K562 (cell line): ENCODE data around the gene FREM1. TPM values are rescaled to one million over a fixed set of nuclear protein-coding genes. Genes with fewer than 3 reads are reported as not detected.

ENCODE experiments used
- ATAC-seq: fragments of 200-7000 bp; cut with Tn5 transposase; 3 replicates; pipeline ENCODE4 v1.9.1; 2020; ENCODE audit warnings: moderate library complexity
- BruUV-seq: library from RNA; stranded (reverse); fragments of 400-500 nt; replicated peaks from 2 replicates; lab custom pipeline; 2021; lab: Mats Ljungman, UMichigan
- CTCF ChIA-PET: fragments of 300-600 bp; formaldehyde crosslinking; extraction: SDS; loops from one replicate; lab custom pipeline; 2021; ENCODE audit warnings: low intra/inter-chr PET ratio; lab: Yijun Ruan, JAX
- POLR2A ChIA-PET: fragments of 300-600, 350-650 bp; sonication (Branson Sonifier 250); formaldehyde crosslinking; extraction: SDS; loops from one replicate; lab custom pipeline; 2021; ENCODE audit warnings: antibody characterized with exemption, inconsistent platforms; lab: Yijun Ruan, JAX
- DNase-seq, 4 experiments: peaks; one replicate each; pipeline versions ENCODE4 v3.0.0 to v3.0.0-alpha.2; 2011 to 2018; ENCODE audit warnings: low spot score in 3 of 4, mixed read lengths in 3 of 4; ENCODE audit errors: extremely low read depth in 1 of 4
- FAIRE-seq: peaks from 2 replicates; lab custom pipeline; 2011; peaks lifted over from hg19 to GRCh38; lab: Jason Lieb, UNC
- H2AFZ ChIP-seq: 2 replicates; pipeline ENCODE4 v1.6.0; 2011; ENCODE audit warnings: low read depth, low read length, control low read depth, inconsistent platforms
- H3K27ac ChIP-seq: fragments of 200-600 bp; 3 replicates; pipeline ENCODE4 v1.8.0; 2011; ENCODE audit warnings: low read depth, mild to moderate bottlenecking, control low read depth, inconsistent platforms, low read length, moderate library complexity, mixed read lengths; ENCODE audit errors: extremely low read depth
- H3K27me3 ChIP-seq, 2 experiments: fragments of 300-600 bp in 1 of 2; 2 replicates in 1 of 2; 3 replicates in 1 of 2; pipeline versions ENCODE4 v1.6.0 to v1.8.0; 2011; ENCODE audit warnings: inconsistent platforms in 2 of 2, low read length in 2 of 2, mild to moderate bottlenecking in 1 of 2, mixed read lengths in 1 of 2, moderate library complexity in 1 of 2; ENCODE audit not compliant: control insufficient read depth in 2 of 2, insufficient read depth in 2 of 2
- H3K36me3 ChIP-seq: fragments of 300-600 bp; 3 replicates; pipeline ENCODE4 v1.8.0; 2011; ENCODE audit warnings: mild to moderate bottlenecking, low read length, inconsistent platforms; ENCODE audit not compliant: control insufficient read depth, insufficient read depth
- H3K4me1 ChIP-seq, 2 experiments: fragments of 200-600 bp in 1 of 2; replicated peaks in 1 of 2; 2 replicates in 1 of 2; 3 replicates in 1 of 2; pipeline versions ENCODE4 v1.5.1 to v1.8.0; 2011; ENCODE audit warnings: inconsistent platforms in 2 of 2, low read length in 2 of 2, mild to moderate bottlenecking in 1 of 2, mixed read lengths in 1 of 2, moderate library complexity in 1 of 2; ENCODE audit not compliant: control insufficient read depth in 2 of 2, insufficient read depth in 2 of 2
- H3K4me2 ChIP-seq: 2 replicates; pipeline ENCODE4 v1.6.1; 2011; ENCODE audit warnings: low read length, control low read depth, inconsistent platforms, mixed read lengths; ENCODE audit not compliant: insufficient read depth
- H3K4me3 ChIP-seq: fragments of 200-600 bp; sonication (generic), shearing (Covaris generic); 2 replicates; pipeline ENCODE4 v1.5.1; 2016; ENCODE audit warnings: control low read depth, inconsistent platforms
- H3K79me2 ChIP-seq: fragments of 200-600 bp; 3 replicates; pipeline ENCODE4 v1.8.0; 2011; ENCODE audit warnings: low read length, inconsistent platforms; ENCODE audit not compliant: control insufficient read depth, insufficient read depth
- H3K9ac ChIP-seq, 2 experiments: 2 replicates each; pipeline versions ENCODE4 v1.6.0 to v1.6.1; 2011; ENCODE audit warnings: low read depth in 2 of 2, low read length in 2 of 2, control low read depth in 1 of 2, inconsistent platforms in 1 of 2, mild to moderate bottlenecking in 1 of 2, mixed read lengths in 1 of 2; ENCODE audit not compliant: insufficient read depth in 1 of 2
- H3K9me1 ChIP-seq: one replicate; pipeline ENCODE4 v1.6.0; 2011; ENCODE audit warnings: inconsistent platforms, mild to moderate bottlenecking, low read length, moderate library complexity; ENCODE audit not compliant: control insufficient read depth, insufficient read depth
- H3K9me3 ChIP-seq: replicated peaks from 2 replicates; pipeline ENCODE4 v1.5.1; 2011; ENCODE audit warnings: low read depth, low read length, inconsistent platforms; ENCODE audit not compliant: control insufficient read depth, insufficient read depth
- H4K20me1 ChIP-seq: replicated peaks from 2 replicates; pipeline ENCODE4 v1.6.1; 2011; ENCODE audit warnings: low read length, inconsistent platforms, mixed read lengths; ENCODE audit not compliant: control insufficient read depth, insufficient read depth
- DNMT1 ChIP-seq: fragments of 450-650 bp; IDR thresholded peaks from 2 replicates; pipeline ENCODE4 v1.6.1; 2016; ENCODE audit warnings: antibody characterized with exemption, mild to moderate bottlenecking
- GABPB1 ChIP-seq: sonication (generic); formaldehyde crosslinking; IDR thresholded peaks from 2 replicates; pipeline ENCODE4 v1.8.0; 2022; ENCODE audit warnings: mild to moderate bottlenecking, missing genetic modification reagents
- GATAD2B ChIP-seq: fragments of 450-650 bp; IDR thresholded peaks from 2 replicates; pipeline ENCODE4 v1.6.1; 2017; ENCODE audit warnings: mild to moderate bottlenecking, borderline replicate concordance
- HDAC2 ChIP-seq: fragments of 450-650 bp; IDR thresholded peaks from 2 replicates; pipeline ENCODE4 v1.6.1; 2016; ENCODE audit warnings: mild to moderate bottlenecking
- HOXB6 ChIP-seq: fragments of 250-450 bp; sonication (Bioruptor Pico); IDR thresholded peaks from 2 replicates; pipeline ENCODE4 v1.5.1; 2022; ENCODE audit warnings: mild to moderate bottlenecking, borderline replicate concordance
- KDM2B ChIP-seq: fragments of 250-450 bp; sonication (Bioruptor Pico); IDR thresholded peaks from 2 replicates; pipeline ENCODE4 v1.8.0; 2021; ENCODE audit warnings: mild to moderate bottlenecking, moderate library complexity
- KLF1 ChIP-seq: fragments of 450-650 bp; IDR thresholded peaks from 2 replicates; pipeline ENCODE4 v1.6.1; 2016; ENCODE audit warnings: missing genetic modification characterization, missing compliant biosample characterization
- KLF16 ChIP-seq: IDR thresholded peaks from 2 replicates; pipeline ENCODE4 v1.6.1; 2016; ENCODE audit warnings: antibody characterized with exemption
- NFIX ChIP-seq: fragments of 250-450 bp; sonication (Bioruptor Pico); IDR thresholded peaks from 2 replicates; pipeline ENCODE4 v1.4.0; 2020; ENCODE audit warnings: low read depth, mild to moderate bottlenecking, moderate library complexity
- NFXL1 ChIP-seq: fragments of 450-650 bp; formaldehyde crosslinking; IDR thresholded peaks from 2 replicates; pipeline ENCODE4 v1.4.0; 2021; ENCODE audit warnings: mild to moderate bottlenecking
- SFPQ ChIP-seq: fragments of 200-400 bp; formaldehyde crosslinking; IDR thresholded peaks from 2 replicates; pipeline ENCODE4 v1.6.1; 2017; ENCODE audit warnings: mild to moderate bottlenecking, low read depth, low read length, moderate library complexity
- TAF15 ChIP-seq: fragments of 200-400 bp; formaldehyde crosslinking; IDR thresholded peaks from 2 replicates; pipeline ENCODE4 v1.6.1; 2017; ENCODE audit warnings: mild to moderate bottlenecking, low read depth, low read length, moderate library complexity
- ZBTB8A ChIP-seq: fragments of 450-650 bp; IDR thresholded peaks from 2 replicates; pipeline ENCODE4 v1.6.1; 2018; ENCODE audit warnings: mild to moderate bottlenecking, moderate library complexity; ENCODE audit not compliant: partially characterized antibody
- ZEB2 ChIP-seq: fragments of 450-650 bp; IDR thresholded peaks from 2 replicates; pipeline ENCODE4 v1.6.1; 2016
- ZNF318 ChIP-seq, 2 experiments: fragments of 450-650 bp; IDR thresholded peaks; 2 replicates each; pipeline ENCODE4 v1.6.1; 2016; ENCODE audit warnings: mild to moderate bottlenecking in 2 of 2, borderline replicate concordance in 1 of 2, low read depth in 1 of 2, moderate library complexity in 1 of 2
- WGBS: fragments of 100-300 bp; shearing (Covaris generic); methylation state at CpG from one replicate; pipeline ENCODE4 v1.1.6; 2016; ENCODE audit warnings: low coverage, mixed read lengths; ENCODE audit not compliant: insufficient coverage; ENCODE audit errors: missing lambda C conversion rate; 5-methylcytosine and 5-hydroxymethylcytosine counted together
- in situ Hi-C: fragments of 300-500 bp; cut with MboI; formaldehyde crosslinking; loops from 4 replicates; pipeline ENCODE4 v1.15.0; 2018; ENCODE audit warnings: inconsistent platforms, mixed read lengths
- intact Hi-C: fragments of 100-400 bp; cut with micrococcal nuclease; formaldehyde crosslinking; loops from 2 replicates; pipeline ENCODE4 v1.14.2; 2022
- polyA plus RNA-seq, 8 experiments: library from polyadenylated mRNA; depleted of rRNA in 4 of 8; stranded (reverse) in 5 of 8; unstranded in 3 of 8; fragments of >200 nt; fragmentation: Nextera tagmentation in 2 of 8; fragmentation: Illumina TruSeq in 1 of 8; extraction: Ambion mirVana in 2 of 8; extraction: Trizol in 1 of 8; gene quantifications; 2 replicates each; pipeline versions ENCODE4 v1.2.1 to v1.2.3, GENCODE V29; 2011 to 2014; ENCODE audit warnings: inconsistent platforms in 1 of 8, missing spikeins in 1 of 8
- total RNA-seq, 7 experiments: library from RNA; depleted of rRNA in 6 of 7; stranded (reverse); fragments of >200 nt in 6 of 7; fragmentation: Illumina TruSeq in 2 of 7; extraction: Trizol in 2 of 7; gene quantifications; 2 replicates each; pipeline versions ENCODE4 v1.2.1 to v1.2.3, GENCODE V29; 2011 to 2021; ENCODE audit warnings: low replicate concordance in 1 of 7

FREM1 gene
- total and polyA plus RNA-seq, 9 of the 15 experiments (the other 6 are each of a cell fraction or from before 2014, with no cell fraction given): 0.03 to 0.24 (median 0.13) TPM; not detected in 2

GRCh38 chr9:14932641-14933040 is 22.4 kb upstream of the FREM1 start:
- H3K9me1 ChIP-seq: no peaks in the 10 kb centered on the region
- no peak for FAIRE-seq
- H2AFZ ChIP-seq: no peak overlapping the region
- H3K36me3 ChIP-seq: no peaks in the 10 kb centered on the region
- no peaks in the 10 kb centered on the region for H3K79me2 ChIP-seq
- no peaks in the 10 kb centered on the region for H3K4me1 ChIP-seq
- in situ Hi-C loops: no loop called here
- ChIA-PET CTCF (no interaction called here), POLR2A (no interaction called here)
- no peak for ATAC-seq
- no peaks in the 10 kb centered on the region for H3K9me3 ChIP-seq
- BruUV-seq: no TSS peak
- H3K27me3 ChIP-seq: no peaks in the 10 kb centered on the region
- WGBS: 21% methylated on average over 2 of the region's 2 CpGs
- H3K4me2 ChIP-seq: no peak overlapping the region
- no peak for DNase-seq
- H3K4me3 ChIP-seq: no peak overlapping the region
- H3K27ac ChIP-seq: no peak overlapping the region
- intact Hi-C loops: no loop called here
- no peak overlapping the region for H3K9ac ChIP-seq
- H4K20me1 ChIP-seq: no peaks in the 10 kb centered on the region
- no peak for TF ChIP-seq NFXL1 (CRISPR knock-in tag)
- no peak for TF ChIP-seq DNMT1
- no peak for TF ChIP-seq KLF16
- no peak for TF ChIP-seq GABPB1 (CRISPR knock-in tag)
- no peak for TF ChIP-seq ZNF318 (IDR thresholded peaks at IDR 0.05; ENCODE audit: borderline replicate concordance in 1 of 2, low read depth in 1 of 2)
- no peak for TF ChIP-seq ZBTB8A
- TF ChIP-seq NFIX: no peak
- no peak for TF ChIP-seq HOXB6 (CRISPR knock-in tag)
- no peak for TF ChIP-seq SFPQ
- no peak for TF ChIP-seq HDAC2
- TF ChIP-seq TAF15: no peak
- TF ChIP-seq ZEB2: no peak
- no peak for TF ChIP-seq GATAD2B
- no peak for TF ChIP-seq KLF1 (tag)
- no peak for TF ChIP-seq KDM2B (CRISPR knock-in tag)
